ENCODE measurements around the gene ICE2. TPM values are rescaled to one million over a fixed set of nuclear protein-coding genes. Genes with fewer than 3 reads are reported as not detected.

The ICE2 gene
- total RNA-seq, 5 donors from 2014 or later (not counting 1 experiment from before 2014, with no cell fraction given): 47.4 to 68.7 (median 52.4) TPM

DNA sequence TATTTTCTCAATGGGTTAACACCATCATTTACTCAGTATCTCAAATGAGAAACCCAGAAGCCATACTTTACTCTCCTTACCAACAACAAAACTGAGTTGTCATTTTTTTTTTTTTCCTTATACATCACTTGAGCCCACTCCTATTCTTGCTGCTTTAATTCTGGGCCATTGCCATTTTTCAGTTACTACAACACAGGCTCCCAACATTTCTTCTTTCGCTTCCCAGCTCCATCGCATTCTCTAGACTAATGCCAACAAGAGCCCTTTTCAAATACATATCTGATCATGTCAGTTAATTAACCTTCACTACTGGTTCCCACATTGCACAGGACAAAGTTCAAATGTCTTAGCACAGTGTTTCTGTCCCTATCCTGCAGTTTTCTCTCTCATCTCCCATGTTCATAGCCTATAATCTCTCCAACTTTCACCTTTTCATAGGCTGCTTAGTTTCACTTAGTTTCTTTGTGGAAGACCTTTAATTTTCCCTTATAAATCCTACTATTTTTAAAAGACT lies 58.7 kb downstream of the ICE2 start:
- Mint-ChIP-seq H3K27ac (peak overlapping the region in 1 of 2 donors; percentile 30), H3K4me3 (no peak overlapping the region), H3K36me3 (peaks cover 27% of the 10 kb centered on the region), H3K9me3 (no peaks in the 10 kb centered on the region), H3K4me1 (peaks cover 0 to 3% (median 0%) of the 10 kb centered on the region in 3 donors), H3K27me3 (no peaks in the 10 kb centered on the region)
- DNase-seq (no peak), ATAC-seq (replicated peaks in 1 of 4) (no peak)
- Histone ChIP-seq H3K36me3 (ENCODE audit: control insufficient read depth in 2 of 2, extremely low read depth in 1 of 2, insufficient read depth in 1 of 2, low read length in 1 of 2) (peaks cover 0 to 9% of the 10 kb centered on the region in 2 donors), H3K9me3 (no peaks in the 10 kb centered on the region), H3K27ac (ENCODE audit: low read length) (no peak overlapping the region), H3K27me3 (replicated peaks in 1 of 2; ENCODE audit: control insufficient read depth in 2 of 2, extremely low read depth in 1 of 2, insufficient read depth in 2 of 2, low read length in 1 of 2) (no peaks in the 10 kb centered on the region), H3K4me1 (ENCODE audit: control insufficient read depth in 1 of 2, extremely low read depth in 1 of 2, insufficient read depth in 2 of 2, low read length in 2 of 2) (no peaks in the 10 kb centered on the region), H3K4me3 (ENCODE audit: control insufficient read depth in 1 of 2, extremely low read depth in 1 of 2, low read length in 1 of 2) (no peak overlapping the region)
- CTCF ChIA-PET: interaction anchor here (0.7 to 1.2 kb wide), 2 partner anchors 9 to 31 kb away, joined by 3 read pairs; no protein-coding TSS in a partner anchor
- POLR2A ChIA-PET: no interaction called here
- 81% methylated on average over 2 of the region's 2 CpGs for WGBS (ENCODE audit: insufficient coverage)

DNA sequence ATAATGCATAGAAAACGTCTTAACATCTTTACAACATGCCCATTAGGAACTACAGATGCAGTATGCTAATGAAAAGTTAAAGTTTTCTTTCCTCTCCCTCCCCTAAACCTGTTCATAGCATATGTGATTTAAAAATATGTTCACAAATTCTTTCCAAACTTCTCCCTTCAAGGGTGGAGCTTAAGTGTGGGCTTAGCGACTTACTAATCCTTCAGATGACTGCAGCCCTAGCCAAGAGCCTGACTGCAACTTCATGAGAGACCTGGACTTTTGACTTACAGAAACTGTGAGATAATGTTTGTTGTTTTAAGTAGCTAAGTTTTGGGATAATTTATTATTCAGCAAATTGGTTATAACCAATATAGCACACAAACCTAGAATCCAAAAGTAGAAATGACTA lies 59.2 kb downstream of the ICE2 start:
- Mint-ChIP-seq H3K9me3 (no peaks in the 10 kb centered on the region), H3K27ac (no peak overlapping the region), H3K4me1 (peaks cover 0 to 3% (median 0%) of the 10 kb centered on the region in 3 donors), H3K4me3 (no peak overlapping the region), H3K27me3 (no peaks in the 10 kb centered on the region), H3K36me3 (peaks cover 23% of the 10 kb centered on the region)
- DNase-seq (no peak), ATAC-seq (replicated peaks in 1 of 4) (no peak)
- ChIA-PET CTCF (interaction anchor here (0.6 to 1.2 kb wide), 3 partner anchors 10 to 82 kb away, joined by 3 read pairs; no protein-coding TSS in a partner anchor), POLR2A (no interaction called here)
- H3K27ac ChIP-seq (ENCODE audit: low read length): no peak overlapping the region
- no peaks in the 10 kb centered on the region for H3K4me1 ChIP-seq (ENCODE audit: control insufficient read depth in 1 of 2, extremely low read depth in 1 of 2, insufficient read depth in 2 of 2, low read length in 2 of 2)
- H3K9me3 ChIP-seq: no peaks in the 10 kb centered on the region
- WGBS (ENCODE audit: insufficient coverage): no CpG with 5 or more reads among the region's 2 CpGs
- no peaks in the 10 kb centered on the region for H3K27me3 ChIP-seq (replicated peaks in 1 of 2; ENCODE audit: control insufficient read depth in 2 of 2, extremely low read depth in 1 of 2, insufficient read depth in 2 of 2, low read length in 1 of 2)
- H3K36me3 ChIP-seq (ENCODE audit: control insufficient read depth in 2 of 2, extremely low read depth in 1 of 2, insufficient read depth in 1 of 2, low read length in 1 of 2): peaks cover 0 to 9% of the 10 kb centered on the region in 2 donors
- H3K4me3 ChIP-seq (ENCODE audit: control insufficient read depth in 1 of 2, extremely low read depth in 1 of 2, low read length in 1 of 2): no peak overlapping the region

DNA sequence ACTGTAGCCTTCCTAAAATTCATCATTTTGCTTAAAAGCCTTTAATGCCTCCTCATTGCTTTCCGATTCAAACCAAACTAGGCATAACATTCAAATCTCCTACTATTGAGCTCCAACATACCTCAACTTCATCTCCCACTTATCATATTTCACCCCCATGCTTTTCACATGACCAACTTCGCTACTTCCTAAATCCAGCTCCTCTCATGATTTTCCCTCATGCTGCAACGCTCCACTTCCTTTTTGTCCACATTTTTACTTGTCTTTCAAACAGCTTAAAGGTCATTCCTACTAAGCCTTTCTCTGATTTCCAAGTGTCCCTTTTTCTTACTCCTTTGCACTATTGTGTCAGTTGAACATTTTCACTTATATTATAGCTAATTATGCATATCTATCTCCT lies 60.8 kb downstream of the ICE2 start:
- Mint-ChIP-seq H3K27me3 (no peaks in the 10 kb centered on the region), H3K4me1 (no peaks in the 10 kb centered on the region), H3K27ac (no peak overlapping the region), H3K9me3 (no peaks in the 10 kb centered on the region), H3K36me3 (peaks cover 12% of the 10 kb centered on the region), H3K4me3 (no peak overlapping the region)
- ChIA-PET POLR2A (interaction anchor here in 1 of 2 donors (0.7 kb wide), 1 partner anchor 59 kb away, joined by 4 read pairs; no protein-coding TSS in a partner anchor), CTCF (interaction anchor here in 1 of 2 donors (1.1 kb wide), 1 partner anchor 103 kb away, joined by 3 read pairs; no protein-coding TSS in a partner anchor)
- DNase-seq (no peak), ATAC-seq (replicated peaks in 1 of 4) (no peak)
- Histone ChIP-seq H3K27ac (ENCODE audit: low read length) (no peak overlapping the region), H3K36me3 (ENCODE audit: control insufficient read depth in 2 of 2, extremely low read depth in 1 of 2, insufficient read depth in 1 of 2, low read length in 1 of 2) (peaks cover 0 to 9% of the 10 kb centered on the region in 2 donors), H3K4me3 (ENCODE audit: control insufficient read depth in 1 of 2, extremely low read depth in 1 of 2, low read length in 1 of 2) (no peak overlapping the region), H3K27me3 (replicated peaks in 1 of 2; ENCODE audit: control insufficient read depth in 2 of 2, extremely low read depth in 1 of 2, insufficient read depth in 2 of 2, low read length in 1 of 2) (no peaks in the 10 kb centered on the region), H3K9me3 (no peaks in the 10 kb centered on the region), H3K4me1 (ENCODE audit: control insufficient read depth in 1 of 2, extremely low read depth in 1 of 2, insufficient read depth in 2 of 2, low read length in 2 of 2) (no peaks in the 10 kb centered on the region)
- 93% methylated on average over 3 of the region's 3 CpGs for WGBS (ENCODE audit: insufficient coverage)

DNA sequence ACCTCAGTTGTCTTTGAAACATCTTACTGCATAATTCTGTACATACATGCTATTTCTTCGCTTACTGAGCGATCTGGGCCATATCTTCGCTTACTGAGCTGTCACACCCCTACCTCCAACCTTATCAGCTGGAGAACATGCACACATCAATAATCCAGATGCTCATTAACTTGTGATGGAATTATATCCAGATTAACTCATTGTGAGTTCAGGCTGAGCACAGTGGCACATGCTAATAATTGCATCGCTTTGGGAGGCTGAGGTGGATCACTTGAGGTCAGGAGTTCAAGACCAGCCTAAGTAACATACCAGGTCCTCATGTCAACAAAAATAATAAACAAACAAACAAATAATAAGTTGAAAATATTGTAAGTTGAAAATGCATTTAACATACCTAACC lies 61.8 kb downstream of the ICE2 start:
- no peak overlapping the region for H3K4me3 ChIP-seq (ENCODE audit: control insufficient read depth in 1 of 2, extremely low read depth in 1 of 2, low read length in 1 of 2)
- H3K4me1 Mint-ChIP-seq: no peaks in the 10 kb centered on the region
- DNase-seq: no peak
- no peaks in the 10 kb centered on the region for H3K27me3 Mint-ChIP-seq
- peaks cover 0 to 2% of the 10 kb centered on the region in 2 donors for H3K36me3 ChIP-seq (ENCODE audit: control insufficient read depth in 2 of 2, extremely low read depth in 1 of 2, insufficient read depth in 1 of 2, low read length in 1 of 2)
- H3K4me3 Mint-ChIP-seq: no peak overlapping the region
- no peaks in the 10 kb centered on the region for H3K9me3 Mint-ChIP-seq
- H3K27me3 ChIP-seq (replicated peaks in 1 of 2; ENCODE audit: control insufficient read depth in 2 of 2, extremely low read depth in 1 of 2, insufficient read depth in 2 of 2, low read length in 1 of 2): no peaks in the 10 kb centered on the region
- H3K27ac ChIP-seq (ENCODE audit: low read length): no peak overlapping the region
- H3K4me1 ChIP-seq (ENCODE audit: control insufficient read depth in 1 of 2, extremely low read depth in 1 of 2, insufficient read depth in 2 of 2, low read length in 2 of 2): no peaks in the 10 kb centered on the region
- ChIA-PET CTCF (interaction anchor here in 1 of 2 donors (1.1 kb wide), 1 partner anchor 104 kb away, joined by 3 read pairs; no protein-coding TSS in a partner anchor), POLR2A (no interaction called here)
- no peaks in the 10 kb centered on the region for H3K9me3 ChIP-seq
- no peak for ATAC-seq (replicated peaks in 1 of 4)
- WGBS (ENCODE audit: insufficient coverage): 95% methylated on average over 3 of the region's 4 CpGs
- no peak overlapping the region for H3K27ac Mint-ChIP-seq
- H3K36me3 Mint-ChIP-seq: peaks cover 8% of the 10 kb centered on the region

DNA sequence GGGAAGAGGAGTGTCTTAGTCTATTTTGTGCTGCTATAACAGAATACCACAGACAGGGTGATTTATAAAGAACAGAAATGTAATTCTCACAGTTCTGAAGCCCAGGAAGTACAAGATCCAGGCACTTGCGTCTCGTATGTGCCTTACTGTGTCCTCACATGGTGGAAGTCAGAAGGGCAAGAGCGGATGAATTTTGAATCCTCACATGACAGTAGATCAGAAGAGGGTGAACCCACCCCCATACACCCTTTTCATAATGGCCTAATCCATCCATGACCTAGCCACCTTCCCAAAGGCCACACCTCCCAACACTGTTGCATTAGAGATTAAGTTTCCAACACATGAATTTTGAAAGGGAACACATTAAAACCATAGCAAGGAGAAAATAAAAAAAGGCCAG lies 62.5 kb downstream of the ICE2 start:
- WGBS (ENCODE audit: insufficient coverage): no CpG with 5 or more reads among the region's 3 CpGs
- no peak overlapping the region for H3K4me3 ChIP-seq (ENCODE audit: control insufficient read depth in 1 of 2, extremely low read depth in 1 of 2, low read length in 1 of 2)
- ChIA-PET POLR2A (no interaction called here), CTCF (no interaction called here)
- ATAC-seq (replicated peaks in 1 of 4) (no peak), DNase-seq (no peak)
- H3K27ac ChIP-seq (ENCODE audit: low read length): no peak overlapping the region
- H3K36me3 ChIP-seq (ENCODE audit: control insufficient read depth in 2 of 2, extremely low read depth in 1 of 2, insufficient read depth in 1 of 2, low read length in 1 of 2): no peaks in the 10 kb centered on the region
- Mint-ChIP-seq H3K9me3 (no peaks in the 10 kb centered on the region), H3K27me3 (no peaks in the 10 kb centered on the region), H3K4me1 (no peaks in the 10 kb centered on the region), H3K27ac (no peak overlapping the region), H3K36me3 (peaks cover 8% of the 10 kb centered on the region), H3K4me3 (no peak overlapping the region)
- H3K4me1 ChIP-seq (ENCODE audit: control insufficient read depth in 1 of 2, extremely low read depth in 1 of 2, insufficient read depth in 2 of 2, low read length in 2 of 2): no peaks in the 10 kb centered on the region
- no peaks in the 10 kb centered on the region for H3K9me3 ChIP-seq
- H3K27me3 ChIP-seq (replicated peaks in 1 of 2; ENCODE audit: control insufficient read depth in 2 of 2, extremely low read depth in 1 of 2, insufficient read depth in 2 of 2, low read length in 1 of 2): no peaks in the 10 kb centered on the region

DNA sequence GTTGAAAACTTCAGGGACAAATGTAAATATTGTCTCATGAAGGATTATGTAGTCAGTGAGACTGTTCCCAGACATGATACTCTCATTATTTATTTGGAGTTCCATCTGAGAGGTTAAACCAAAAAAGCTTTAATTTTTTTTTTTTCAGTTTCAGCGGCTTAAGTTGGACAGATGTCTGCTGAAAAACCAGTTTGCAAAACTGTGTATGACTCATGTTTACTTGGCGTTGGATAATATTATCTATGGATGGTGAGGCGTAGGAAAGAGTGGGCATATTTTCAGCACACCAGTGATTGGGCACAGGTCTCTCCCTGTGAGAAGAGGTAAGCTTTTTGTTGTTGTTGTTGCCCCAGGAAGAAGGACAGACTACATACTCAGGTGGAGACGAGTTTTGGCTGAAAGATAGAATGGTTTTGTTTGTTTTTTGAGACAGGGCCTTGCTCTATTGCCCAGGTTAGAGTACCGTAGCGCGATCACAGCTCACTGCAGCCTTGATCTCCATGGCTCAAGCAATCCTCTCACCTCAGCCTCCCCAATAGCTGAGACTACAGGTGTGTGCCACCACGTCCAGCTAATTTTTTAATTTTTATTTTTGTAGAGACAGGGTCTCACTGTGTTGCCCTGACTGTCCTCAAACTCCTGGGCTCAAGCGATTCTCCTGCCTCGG lies 64.8 kb downstream of the ICE2 start:
- no peaks in the 10 kb centered on the region for H3K27me3 ChIP-seq (replicated peaks in 1 of 2; ENCODE audit: control insufficient read depth in 2 of 2, extremely low read depth in 1 of 2, insufficient read depth in 2 of 2, low read length in 1 of 2)
- H3K36me3 ChIP-seq (ENCODE audit: control insufficient read depth in 2 of 2, extremely low read depth in 1 of 2, insufficient read depth in 1 of 2, low read length in 1 of 2): no peaks in the 10 kb centered on the region
- Mint-ChIP-seq H3K4me1 (peaks cover under 1 to 2% (median 2%) of the 10 kb centered on the region in 3 donors), H3K4me3 (no peak overlapping the region), H3K27me3 (no peaks in the 10 kb centered on the region), H3K27ac (no peak overlapping the region), H3K9me3 (no peaks in the 10 kb centered on the region), H3K36me3 (no peaks in the 10 kb centered on the region)
- CTCF ChIA-PET: no interaction called here
- H3K27ac ChIP-seq (ENCODE audit: low read length): no peak overlapping the region
- H3K4me1 ChIP-seq (ENCODE audit: control insufficient read depth in 1 of 2, extremely low read depth in 1 of 2, insufficient read depth in 2 of 2, low read length in 2 of 2): peaks cover 0 to 2% of the 10 kb centered on the region in 2 experiments
- H3K4me3 ChIP-seq (ENCODE audit: control insufficient read depth in 1 of 2, extremely low read depth in 1 of 2, low read length in 1 of 2): no peak overlapping the region
- WGBS (ENCODE audit: insufficient coverage): 52% methylated on average over 5 of the region's 10 CpGs
- ATAC-seq (replicated peaks in 1 of 4) (no peak), DNase-seq (no peak)
- no peaks in the 10 kb centered on the region for H3K9me3 ChIP-seq
- POLR2A ChIA-PET: no interaction called here

Data from T-cell (primary cell).